HEK293T (cell line): ENCODE data around the gene MPV17L.
"Not testable (repeated sequence)": the region's sequence is repeated elsewhere in the genome, so short reads cannot be mapped to it uniquely, and the experiment has no call there.

Experiments used
- FOXK2 ChIP-seq: fragments of 450-650 bp; IDR thresholded peaks from 2 replicates; pipeline ENCODE4 v1.6.1; 2016; ENCODE audit warnings: mild to moderate bottlenecking
- HDGF ChIP-seq: fragments of 450-650 bp; IDR thresholded peaks from 2 replicates; pipeline ENCODE4 v1.6.1; 2017; ENCODE audit warnings: antibody characterized with exemption, borderline replicate concordance
- L3MBTL2 ChIP-seq: fragments of 450-650 bp; conservative IDR thresholded peaks from 2 replicates; pipeline ENCODE4 v1.6.1; 2016; ENCODE audit warnings: mild to moderate bottlenecking
- SP1 ChIP-seq: fragments of 450-650 bp; IDR thresholded peaks from 2 replicates; pipeline ENCODE4 v1.6.1; 2017
- SUZ12 ChIP-seq: fragments of 450-650 bp; IDR thresholded peaks from 2 replicates; pipeline ENCODE4 v1.6.1; 2016; ENCODE audit warnings: mild to moderate bottlenecking
- ZNF384 ChIP-seq: fragments of 450-650 bp; IDR thresholded peaks from 2 replicates; pipeline ENCODE4 v1.6.1; 2016

DNA sequence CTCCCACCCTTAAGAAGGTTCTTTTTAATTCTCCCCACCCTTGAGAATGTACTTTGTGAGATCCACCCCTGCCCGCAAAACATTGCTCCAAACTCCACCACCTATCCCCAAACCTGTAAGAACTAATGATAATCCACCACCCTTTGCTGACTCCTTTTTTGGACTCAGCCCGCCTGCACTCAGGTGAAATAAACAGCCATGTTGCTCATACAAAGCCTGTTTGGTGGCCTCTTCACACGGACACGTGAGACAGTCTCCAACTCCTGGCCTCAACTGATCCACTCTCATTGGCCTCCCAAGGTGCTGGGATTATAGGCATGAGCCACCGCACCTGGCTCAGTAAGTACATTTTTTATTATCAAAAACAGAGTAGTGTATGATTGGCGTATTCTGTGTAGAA lies 13.9 kb downstream of the MPV17L start:
- TF ChIP-seq HDGF, ZNF384, FOXK2, L3MBTL2, SP1, SUZ12: not testable (repeated sequence)
